K562 (cell line): ENCODE measurements around the gene CHD5. TPM values are rescaled to one million over a fixed set of nuclear protein-coding genes. Genes with fewer than 3 reads are reported as not detected.

Experiments used
- CGGBP1 ChIP-seq: fragments of 250-450 bp; sonication (Bioruptor Pico); IDR thresholded peaks from 2 replicates; pipeline ENCODE4 v1.9.0; 2021; ENCODE audit warnings: mild to moderate bottlenecking
- CREM ChIP-seq: IDR thresholded peaks from 2 replicates; pipeline ENCODE4 v1.6.1; 2014; ENCODE audit warnings: antibody characterized with exemption, low read depth
- CTCF ChIP-seq, 3 experiments: IDR thresholded peaks in 2 of 3; conservative IDR thresholded peaks in 1 of 3; 2 replicates each; pipeline ENCODE4 v1.5.1; 2011 to 2012; ENCODE audit warnings: low read length in 3 of 3, mild to moderate bottlenecking in 3 of 3, control low read depth in 2 of 3, improper control_type of control experiment in 1 of 3, inconsistent platforms in 1 of 3, low read depth in 1 of 3, mixed read lengths in 1 of 3, moderate library complexity in 1 of 3; ENCODE audit not compliant: insufficient read depth in 2 of 3
- EGR1 ChIP-seq: fragments of 450-650 bp; conservative IDR thresholded peaks from 2 replicates; pipeline ENCODE4 v1.6.1; 2017; ENCODE audit warnings: mild to moderate bottlenecking
- HIVEP1 ChIP-seq: fragments of 250-450 bp; sonication (Bioruptor Pico); IDR thresholded peaks from 2 replicates; pipeline ENCODE4 v1.4.0; 2020; ENCODE audit warnings: mild to moderate bottlenecking
- MAFF ChIP-seq: IDR thresholded peaks from 2 replicates; pipeline ENCODE4 v1.6.1; 2012; ENCODE audit warnings: low read length, improper control_type of control experiment
- MAFG ChIP-seq: fragments of 450-650 bp; conservative IDR thresholded peaks from 2 replicates; pipeline ENCODE4 v1.6.1; 2016; ENCODE audit warnings: missing genetic modification characterization, missing compliant biosample characterization
- NEUROD1 ChIP-seq: fragments of 150-350 bp; IDR thresholded peaks from 2 replicates; pipeline ENCODE4 v1.6.1; 2014; ENCODE audit warnings: borderline replicate concordance, low read length, low read depth; ENCODE audit not compliant: partially characterized antibody
- SAFB ChIP-seq: fragments of 200-400 bp; formaldehyde crosslinking; IDR thresholded peaks from 2 replicates; pipeline ENCODE4 v1.6.1; 2017; ENCODE audit warnings: low read depth, low read length, borderline replicate concordance
- SNRNP70 ChIP-seq: fragments of 200-400 bp; formaldehyde crosslinking; optimal IDR thresholded peaks from 2 replicates; pipeline ENCODE3; 2017; ENCODE audit warnings: low read depth, low read length
- ZNF311 ChIP-seq: fragments of 250-450 bp; sonication (Bioruptor Pico); IDR thresholded peaks from 2 replicates; pipeline ENCODE4 v1.4.0; 2020; ENCODE audit warnings: mild to moderate bottlenecking, moderate library complexity
- ZNF655 ChIP-seq: fragments of 250-450 bp; sonication (Bioruptor Pico); IDR thresholded peaks from 2 replicates; pipeline ENCODE4 v1.5.0; 2021
- ZSCAN29 ChIP-seq: fragments of 450-650 bp; IDR thresholded peaks from 2 replicates; pipeline ENCODE4 v1.6.1; 2017
- polyA plus RNA-seq, 8 experiments: library from polyadenylated mRNA; depleted of rRNA in 4 of 8; stranded (reverse) in 5 of 8; unstranded in 3 of 8; fragments of >200 nt; fragmentation: Nextera tagmentation in 2 of 8; fragmentation: Illumina TruSeq in 1 of 8; extraction: Ambion mirVana in 2 of 8; extraction: Trizol in 1 of 8; gene quantifications; 2 replicates each; pipeline versions ENCODE4 v1.2.1 to v1.2.3, GENCODE V29; 2011 to 2014; ENCODE audit warnings: inconsistent platforms in 1 of 8, missing spikeins in 1 of 8
- total RNA-seq, 7 experiments: library from RNA; depleted of rRNA in 6 of 7; stranded (reverse); fragments of >200 nt in 6 of 7; fragmentation: Illumina TruSeq in 2 of 7; extraction: Trizol in 2 of 7; gene quantifications; 2 replicates each; pipeline versions ENCODE4 v1.2.1 to v1.2.3, GENCODE V29; 2011 to 2021; ENCODE audit warnings: low replicate concordance in 1 of 7

CHD5 gene
- total and polyA plus RNA-seq, 9 of the 15 experiments (the other 6 are each of a cell fraction or from before 2014, with no cell fraction given), result 0.03 to 0.52 (median 0.11) TPM; not detected in 2

GRCh38 chr1:6105218-6105679 is 74.9 kb downstream of the CHD5 start (continued):
- TF ChIP-seq ZNF655 (CRISPR knock-in tag) (no peak), SAFB (no peak), CTCF (IDR thresholded peaks at IDR 0.05 in 2 of 3, conservative IDR thresholded peaks at IDR 0.05 in 1 of 3; ENCODE audit: insufficient read depth in 2 of 3, low read depth in 1 of 3, low read length in 3 of 3) (peak in 1 of 3 experiments; percentile 37; a peak in 2 of 6 replicates), MAFG (tag) (peak; percentile 67), NEUROD1 (no peak), HIVEP1 (CRISPR knock-in tag) (no peak), CGGBP1 (CRISPR knock-in tag) (no peak), MAFF (peak; percentile 30; the same call in 1 of the 2 replicates), SNRNP70 (no peak), CREM (no peak), EGR1 (no peak), ZNF311 (CRISPR knock-in tag) (no peak), ZSCAN29 (no peak)
- TF ChIP-seq, all 486 proteins: peak for 7
